Measurements from ENCODE around the gene FBXO45. TPM values are rescaled to one million over a fixed set of nuclear protein-coding genes. Genes with fewer than 3 reads are reported as not detected.

Gene FBXO45
- total RNA-seq, 1 experiment from 2014 or later: 18.6 TPM

- Mint-ChIP-seq H3K9me3 (peaks cover 9 to 15% of the 10 kb centered on the region in 2 experiments; a peak in 4 of 5 replicates), H3K27ac (no peak overlapping the region), H3K4me3 (no peak overlapping the region), H3K36me3 (ENCODE audit: insufficient read depth in 1 of 3, low read depth in 3 of 3) (peaks cover 0 to 4% (median 0%) of the 10 kb centered on the region in 3 experiments; a peak in 2 of 7 replicates), H3K27me3 (ENCODE audit: low read depth) (peaks cover 2% of the 10 kb centered on the region; the same call in 1 of the 2 replicates), H3K4me1 (peaks cover 2 to 3% of the 10 kb centered on the region in 2 experiments; a peak in 2 of 4 replicates)
- Histone ChIP-seq H3K27ac (ENCODE audit: insufficient read length, low read depth, low read length) (no peak overlapping the region), H3K79me2 (ENCODE audit: insufficient read depth, low read length) (no peaks in the 10 kb centered on the region), H4K91ac (ENCODE audit: insufficient read length, low read depth, low read length) (no peak overlapping the region), H4K20me1 (ENCODE audit: control insufficient read depth, insufficient read depth, insufficient read length) (no peaks in the 10 kb centered on the region), H4K5ac (ENCODE audit: insufficient read length, low read depth, low read length) (no peak overlapping the region), H3K23ac (ENCODE audit: insufficient read length, low read depth, low read length) (no peak overlapping the region), H2AFZ (ENCODE audit: low read length) (no peak overlapping the region), H2BK12ac (ENCODE audit: insufficient read length, low read depth, low read length) (no peak overlapping the region), H3K9ac (ENCODE audit: extremely low read depth, insufficient read length, low read length) (no peak overlapping the region), H3K9me3 (ENCODE audit: control insufficient read depth, low read depth, low read length) (no peaks in the 10 kb centered on the region), H3K27me3 (ENCODE audit: insufficient read depth, low read length) (no peaks in the 10 kb centered on the region), H3K4ac (ENCODE audit: low read depth, low read length) (no peak overlapping the region), H2BK20ac (ENCODE audit: low read depth, low read length, poor library complexity, severe bottlenecking) (no peak overlapping the region), H4K8ac (replicated peaks; ENCODE audit: insufficient read length, low read depth, low read length) (no peak overlapping the region), H3K79me1 (ENCODE audit: insufficient read depth, low read depth, low read length, poor library complexity, severe bottlenecking) (no peaks in the 10 kb centered on the region), H2BK5ac (ENCODE audit: insufficient read length, low read length) (no peak overlapping the region), H3T11ph (ENCODE audit: low read length) (no peak overlapping the region), H2BK120ac (ENCODE audit: low read depth, low read length, poor library complexity, severe bottlenecking) (no peak overlapping the region), H3K4me2 (ENCODE audit: insufficient read depth, insufficient read length, low read length) (no peak overlapping the region), H3K4me1 (ENCODE audit: insufficient read depth, low read length) (no peaks in the 10 kb centered on the region), H3K18ac (ENCODE audit: insufficient read length, low read depth, low read length) (no peak overlapping the region), H2AK5ac (ENCODE audit: insufficient read length, low read length) (no peak overlapping the region), H3K56ac (ENCODE audit: insufficient read length, low read depth, low read length) (no peak overlapping the region), H3K23me2 (ENCODE audit: insufficient read length, low read depth, low read length, poor library complexity, severe bottlenecking) (no peaks in the 10 kb centered on the region), H2BK15ac (ENCODE audit: low read depth, low read length) (no peak overlapping the region), H3K14ac (ENCODE audit: insufficient read depth, low read length) (no peak overlapping the region)
- no peak for TF ChIP-seq CTCF (conservative IDR thresholded peaks at IDR 0.05)
- WGBS (ENCODE audit: extremely low coverage, insufficient read length, low lambda C conversion rate): no CpG with 5 or more reads among the region's 6 CpGs
- DNase-seq: no peak
Observed at GRCh38 chr3:196541684-196542445, 26.6 kb upstream of the FBXO45 start.

All from H9 (cell line).